PC-3 (cell line): ENCODE results near the gene VRK3.

Experiments
- CTCF ChIP-seq: fragments of 300-600 bp; sonication (generic); conservative IDR thresholded peaks from 2 replicates; pipeline ENCODE4 v1.5.1; 2017; ENCODE audit warnings: antibody characterized with exemption, low read depth, mild to moderate bottlenecking, low read length
- EZH2phosphoT487 ChIP-seq: fragments of 300-600 bp; sonication (generic); IDR thresholded peaks from 2 replicates; pipeline ENCODE4 v1.6.1; 2018; ENCODE audit warnings: mild to moderate bottlenecking, antibody characterized with exemption, low read length, borderline replicate concordance

- TF ChIP-seq CTCF (no peak), EZH2phosphoT487 (no peak)
Measured at GRCh38 chr19:50065938-50066337, 40.8 kb upstream of the VRK3 start.
